GM23248 (cell line): ENCODE results near the gene HIGD2A. TPM values are rescaled to one million over a fixed set of nuclear protein-coding genes. Genes with fewer than 3 reads are reported as not detected.

Source experiments
- DNase-seq: peaks from one replicate; pipeline ENCODE4 v3.0.0-alpha.2; 2015
- H2AFZ ChIP-seq: fragments of 200-600 bp; sonication (generic); 2 replicates; pipeline ENCODE4 v1.6.1; 2016; ENCODE audit warnings: antibody characterized with exemption
- H3F3A ChIP-seq: fragments of 200-600 bp; sonication (generic); 2 replicates; pipeline ENCODE4 v1.6.1; 2016; ENCODE audit warnings: mild to moderate bottlenecking, antibody characterized with exemption, mixed run types; ENCODE audit not compliant: insufficient read depth
- H3K27ac ChIP-seq: fragments of 200-600 bp; sonication (generic); 2 replicates; pipeline ENCODE4 v1.5.1; 2016; ENCODE audit warnings: mild to moderate bottlenecking
- H3K27me3 ChIP-seq: fragments of 200-600 bp; sonication (generic); replicated peaks from 2 replicates; pipeline ENCODE4 v1.6.1; 2016; ENCODE audit warnings: mild to moderate bottlenecking; ENCODE audit not compliant: insufficient read depth
- H3K36me3 ChIP-seq: fragments of 200-600 bp; sonication (generic); 2 replicates; pipeline ENCODE4 v1.6.1; 2016; ENCODE audit warnings: low read depth, mild to moderate bottlenecking
- H3K4me1 ChIP-seq: fragments of 200-600 bp; sonication (generic); 2 replicates; pipeline ENCODE4 v1.6.1; 2016; ENCODE audit warnings: mild to moderate bottlenecking; ENCODE audit not compliant: insufficient read depth
- H3K4me2 ChIP-seq: fragments of 200-600 bp; sonication (generic); one replicate; pipeline ENCODE4 v1.6.1; 2016; ENCODE audit warnings: mild to moderate bottlenecking; ENCODE audit not compliant: unreplicated experiment
- H3K4me3 ChIP-seq: fragments of 200-600 bp; sonication (generic); 2 replicates; pipeline ENCODE4 v1.5.1; 2016; ENCODE audit warnings: mild to moderate bottlenecking
- H3K79me2 ChIP-seq: fragments of 200-600 bp; sonication (generic); 2 replicates; pipeline ENCODE4 v1.6.1; 2016; ENCODE audit warnings: mild to moderate bottlenecking; ENCODE audit not compliant: insufficient read depth
- H3K9ac ChIP-seq: fragments of 200-600 bp; sonication (generic); 2 replicates; pipeline ENCODE4 v1.6.1; 2016; ENCODE audit warnings: mild to moderate bottlenecking
- H3K9me2 ChIP-seq: fragments of 200-600 bp; sonication (generic); 2 replicates; pipeline ENCODE4 v1.6.1; 2016; ENCODE audit warnings: mixed run types, mild to moderate bottlenecking, moderate library complexity; ENCODE audit not compliant: insufficient read depth
- H3K9me3 ChIP-seq: fragments of 200-600 bp; sonication (generic); one replicate; pipeline ENCODE4 v1.6.1; 2017; ENCODE audit warnings: low read depth
- H4K20me1 ChIP-seq: fragments of 200-600 bp; sonication (generic); 2 replicates; pipeline ENCODE4 v1.6.0; 2016; ENCODE audit not compliant: insufficient read depth
- EZH2 ChIP-seq: fragments of 200-600 bp; sonication (generic); IDR thresholded peaks from 2 replicates; pipeline ENCODE4 v1.6.1; 2018; ENCODE audit warnings: antibody characterized with exemption, mild to moderate bottlenecking; ENCODE audit not compliant: insufficient read depth, poor library complexity, severe bottlenecking
- EZH2phosphoT487 ChIP-seq: fragments of 200-600 bp; sonication (generic); IDR thresholded peaks from 2 replicates; pipeline ENCODE4 v1.6.1; 2018; ENCODE audit warnings: antibody characterized with exemption, moderate library complexity, mild to moderate bottlenecking, low read depth; ENCODE audit not compliant: insufficient read depth
- WGBS, 2 experiments: methylation state at CpG; one replicate each; pipeline ENCODE4 v1.1.6; 2015 to 2017; ENCODE audit warnings: low lambda C conversion rate in 2 of 2, low coverage in 1 of 2; ENCODE audit errors: missing lambda C conversion rate in 2 of 2; 5-methylcytosine and 5-hydroxymethylcytosine counted together
- in situ Hi-C: fragments of 300-500 bp; cut with MboI; formaldehyde crosslinking; loops from 2 replicates; pipeline ENCODE4 v1.15.0; 2020
- polyA plus RNA-seq: library from polyadenylated mRNA; unstranded; fragments of >200 nt; fragmentation: Nextera tagmentation; extraction: Ambion mirVana; gene quantifications from 2 replicates; pipeline ENCODE4 v1.2.1, GENCODE V29; 2016
- total RNA-seq: library from RNA; depleted of rRNA; stranded (reverse); fragments of >200 nt; shearing (Covaris generic); gene quantifications from 2 replicates; pipeline ENCODE4 v1.2.3, GENCODE V29; 2014

The HIGD2A gene
- total and polyA plus RNA-seq, 2 experiments from 2014 or later = 72.1 to 117 TPM

DNA sequence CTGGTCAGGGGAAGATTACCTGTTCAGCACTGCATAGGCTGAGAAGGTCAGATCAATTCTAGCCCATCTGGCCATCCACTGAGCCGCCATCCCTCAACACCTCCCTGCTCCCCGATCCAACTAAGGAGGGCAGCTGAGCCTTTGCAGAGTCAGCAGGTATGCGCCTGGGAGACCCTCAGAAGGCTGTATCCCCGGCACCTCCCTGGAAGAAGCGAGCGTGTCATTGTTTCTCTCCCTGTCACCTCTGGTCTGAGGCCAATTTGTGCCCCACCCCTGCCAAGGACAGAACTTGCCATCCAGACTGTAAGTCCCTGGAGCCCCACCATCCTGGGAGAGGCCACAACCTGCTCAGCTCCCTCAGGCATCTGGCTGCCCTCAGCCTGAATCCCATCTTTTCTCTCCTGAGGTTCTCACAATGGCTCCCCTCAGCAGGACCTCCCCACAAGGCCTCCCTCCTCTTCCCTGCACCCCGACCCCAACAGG lies 25.2 kb downstream of the HIGD2A start:
- no peak for TF ChIP-seq EZH2phosphoT487
- no peak for TF ChIP-seq EZH2
- in situ Hi-C loops = no loop called here
- Histone ChIP-seq H3K9me2 (no peaks in the 10 kb centered on the region), H3K9me3 (no peaks in the 10 kb centered on the region), H3K4me3 (0 out of 2 replicates have a peak overlapping the region, but pooled peaks have one; percentile 1), H3F3A (no peaks in the 10 kb centered on the region), H3K36me3 (peaks cover 3% of the 10 kb centered on the region; the same call in 1 of the 2 replicates), H3K9ac (0 out of 2 replicates have a peak overlapping the region, but pooled peaks have one; percentile 25), H3K4me1 (peaks cover 41% of the 10 kb centered on the region), H3K27ac (no peak overlapping the region), H3K27me3 (no peaks in the 10 kb centered on the region), H2AFZ (no peak overlapping the region), H3K79me2 (peaks cover 59% of the 10 kb centered on the region), H4K20me1 (no peaks in the 10 kb centered on the region), H3K4me2 (peak overlapping the region; percentile 39)
- DNase-seq = no peak
- WGBS, 2 experiments = 66 to 69% methylated on average over 7 of the region's 7 CpGs

DNA sequence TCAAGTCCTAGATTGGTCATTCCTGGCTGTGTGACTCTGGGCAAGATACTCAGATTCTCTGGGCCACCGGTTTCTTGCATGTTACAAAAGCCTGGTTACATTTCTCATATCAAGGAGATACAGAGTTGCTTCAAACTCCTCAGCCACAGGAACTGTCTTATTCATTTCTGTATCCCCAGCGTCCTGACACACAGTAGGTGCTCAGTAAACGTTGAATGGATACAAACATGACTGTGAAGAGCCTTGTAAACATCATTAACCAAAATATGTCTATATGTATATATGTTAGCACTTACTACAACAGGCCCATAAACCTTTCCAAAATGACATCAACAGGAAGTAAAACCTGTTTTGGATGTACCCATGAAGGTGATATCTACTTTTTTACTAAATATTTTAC lies 26.2 kb downstream of the HIGD2A start:
- H3K27me3 ChIP-seq = no peaks in the 10 kb centered on the region
- H3K4me3 ChIP-seq = peak overlapping the region; percentile 85
- peaks cover 41% of the 10 kb centered on the region for H3K4me1 ChIP-seq
- in situ Hi-C loops = no loop called here
- 0 out of 2 replicates have a peak overlapping the region, but pooled peaks have one; percentile 84 for H3K9ac ChIP-seq
- H3K36me3 ChIP-seq = peaks cover 3% of the 10 kb centered on the region; the same call in 1 of the 2 replicates
- no peak overlapping the region for H2AFZ ChIP-seq
- H3K79me2 ChIP-seq = peaks cover 59% of the 10 kb centered on the region
- H3K9me3 ChIP-seq = no peaks in the 10 kb centered on the region
- no peak for TF ChIP-seq EZH2phosphoT487
- TF ChIP-seq EZH2 = no peak
- H3K27ac ChIP-seq = no peak overlapping the region
- H3F3A ChIP-seq = no peaks in the 10 kb centered on the region
- DNase-seq = no peak
- no peaks in the 10 kb centered on the region for H3K9me2 ChIP-seq
- WGBS, 2 experiments = 62 to 66% methylated on average over 3 of the region's 3 CpGs
- H4K20me1 ChIP-seq = no peaks in the 10 kb centered on the region
- peak overlapping the region; percentile 86 for H3K4me2 ChIP-seq

DNA sequence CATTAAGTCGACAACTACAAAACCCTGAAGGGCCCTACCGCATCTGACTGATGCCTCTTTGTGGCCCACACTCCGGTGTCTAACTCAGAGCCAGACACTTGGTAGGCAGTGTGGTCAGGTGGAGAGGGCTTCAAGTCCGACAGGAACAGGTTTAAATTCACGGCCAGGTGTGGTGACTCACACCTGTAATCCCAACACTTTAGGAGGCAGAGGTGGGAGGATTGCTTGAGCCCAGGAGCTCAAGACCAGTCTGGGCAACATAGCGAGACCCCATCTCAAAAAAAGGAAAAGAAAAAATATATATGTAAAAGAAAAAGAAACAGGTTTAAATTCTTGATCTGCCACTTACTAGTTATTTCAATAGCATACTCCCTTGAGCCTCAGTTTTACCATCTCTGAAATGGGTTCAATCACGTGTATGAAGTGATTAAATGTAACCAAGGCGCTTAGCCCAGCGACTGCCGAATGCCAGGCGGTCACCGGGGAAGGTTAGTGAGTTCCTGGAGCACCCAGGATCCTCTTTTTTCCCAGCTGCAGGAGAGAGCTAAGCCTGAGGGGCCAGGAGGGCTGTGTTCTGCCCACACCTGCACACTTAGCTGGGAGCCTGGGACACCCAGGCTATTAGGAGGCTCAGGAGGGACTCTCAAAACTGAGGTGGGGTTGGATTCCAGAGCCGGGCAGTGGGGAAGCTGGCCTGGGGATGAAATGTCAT lies 26.8 kb downstream of the HIGD2A start:
- DNase-seq = no peak
- peak overlapping the region; percentile 84 for H3K9ac ChIP-seq
- peak overlapping the region; percentile 82 for H2AFZ ChIP-seq
- no peaks in the 10 kb centered on the region for H3K36me3 ChIP-seq
- H3K9me3 ChIP-seq = no peaks in the 10 kb centered on the region
- H3K27ac ChIP-seq = peak overlapping the region; percentile 68
- H3K27me3 ChIP-seq = no peaks in the 10 kb centered on the region
- peaks cover 41% of the 10 kb centered on the region for H3K4me1 ChIP-seq
- no peaks in the 10 kb centered on the region for H3F3A ChIP-seq
- peak overlapping the region; percentile 85 for H3K4me3 ChIP-seq
- no peaks in the 10 kb centered on the region for H3K9me2 ChIP-seq
- no peaks in the 10 kb centered on the region for H4K20me1 ChIP-seq
- H3K79me2 ChIP-seq = peaks cover 53% of the 10 kb centered on the region
- 60 to 68% methylated on average over 13 of the region's 13 CpGs for WGBS, 2 experiments
- TF ChIP-seq EZH2phosphoT487 (no peak), EZH2 (no peak)
- H3K4me2 ChIP-seq = peak overlapping the region; percentile 86
- in situ Hi-C loops = no loop called here

DNA sequence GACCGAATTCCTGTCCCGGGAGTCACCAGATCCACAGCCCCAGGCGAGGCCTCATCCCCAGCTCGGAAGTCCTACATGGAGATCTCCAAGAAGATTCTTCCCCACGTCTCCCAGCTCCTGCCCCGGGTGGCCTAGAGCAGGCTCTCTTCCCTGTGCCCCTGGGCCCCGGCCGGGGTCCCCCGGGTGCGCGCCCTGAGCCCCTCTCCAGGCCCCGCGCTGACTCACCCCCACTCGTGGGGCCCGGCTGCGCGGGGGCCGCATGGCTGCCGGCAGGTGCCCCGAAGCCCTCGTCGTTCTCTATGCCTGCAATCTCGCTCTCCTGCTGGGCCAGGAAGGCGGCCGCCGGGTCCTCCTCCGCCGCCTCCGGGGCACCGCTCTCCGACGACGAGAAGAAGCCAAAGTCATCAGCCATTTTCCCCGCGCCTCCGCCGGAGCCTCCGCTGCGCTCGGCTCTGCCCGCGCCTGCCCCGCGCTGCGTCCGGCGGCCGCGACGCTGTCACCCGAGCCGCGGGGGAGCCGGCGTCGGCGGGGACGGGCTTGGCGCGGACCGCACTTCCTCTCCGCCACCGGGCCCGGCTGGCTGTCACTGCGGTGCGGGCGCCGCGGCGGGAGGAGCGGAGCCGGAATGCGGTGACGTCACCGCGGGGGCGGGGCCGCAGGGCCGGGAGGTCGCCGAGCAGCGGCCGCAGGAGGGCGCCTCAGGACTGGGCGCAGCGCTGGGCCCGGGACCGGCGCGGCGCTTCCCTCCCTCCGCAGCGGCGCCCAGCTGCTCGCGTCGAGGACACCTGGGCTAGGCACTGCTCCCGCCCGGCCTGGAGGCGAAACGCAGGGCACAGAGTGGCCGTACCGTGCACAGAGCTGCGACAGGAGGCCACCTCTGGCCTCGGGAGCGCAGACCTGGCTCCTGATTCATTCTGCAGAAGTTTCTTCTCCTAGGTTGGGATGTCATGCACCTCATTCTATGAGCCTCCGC lies 27.7 kb downstream of the HIGD2A start, which contains the start of gene CLTB:
CLTB (minus strand) TSS at position 588 of the 973 bp plus-strand sequence; CDS start at position 412, 176 bp downstream.
- H3K4me2 ChIP-seq = peak within 1 kb of the TSS; percentile 86
- no peaks in the 10 kb centered on the region for H3K36me3 ChIP-seq
- peak within 1 kb of the TSS; percentile 85 for H3K4me3 ChIP-seq
- H3K4me1 ChIP-seq = peaks cover 39% of the 10 kb centered on the region
- no peaks in the 10 kb centered on the region for H3K9me3 ChIP-seq
- in situ Hi-C loops = no loop called here
- no peaks in the 10 kb centered on the region for H3F3A ChIP-seq
- peak within 1 kb of the TSS; percentile 84 for H3K9ac ChIP-seq
- H3K27me3 ChIP-seq = no peaks in the 10 kb centered on the region
- H2AFZ ChIP-seq = peak within 1 kb of the TSS; percentile 82
- no peaks in the 10 kb centered on the region for H4K20me1 ChIP-seq
- peaks cover 44% of the 10 kb centered on the region for H3K79me2 ChIP-seq
- DNase-seq = peak; percentile 93
- TF ChIP-seq EZH2phosphoT487 = no peak
- no peaks in the 10 kb centered on the region for H3K9me2 ChIP-seq
- H3K27ac ChIP-seq = peak within 1 kb of the TSS; percentile 68
- WGBS, 2 experiments = 1 to 2% methylated on average over 68 to 85 of the region's 107 CpGs
